DND-41 (cell line): Measurements from ENCODE around the gene ICOS.

ENCODE experiments used
- EZH2 ChIP-seq: IDR thresholded peaks from 3 replicates; pipeline ENCODE4 v1.6.1; 2012; ENCODE audit warnings: borderline replicate concordance, low read depth, mild to moderate bottlenecking, moderate library complexity, low read length, inconsistent platforms; ENCODE audit not compliant: severe bottlenecking
- TF ChIP-seq, protein P1 (sequence below): IDR thresholded peaks from 2 replicates; pipeline ENCODE4 v1.5.1; 2012; ENCODE audit warnings: borderline replicate concordance, low read length, moderate library complexity, mild to moderate bottlenecking; ENCODE audit not compliant: poor library complexity, severe bottlenecking; ENCODE audit errors: extremely low read depth

DNA sequence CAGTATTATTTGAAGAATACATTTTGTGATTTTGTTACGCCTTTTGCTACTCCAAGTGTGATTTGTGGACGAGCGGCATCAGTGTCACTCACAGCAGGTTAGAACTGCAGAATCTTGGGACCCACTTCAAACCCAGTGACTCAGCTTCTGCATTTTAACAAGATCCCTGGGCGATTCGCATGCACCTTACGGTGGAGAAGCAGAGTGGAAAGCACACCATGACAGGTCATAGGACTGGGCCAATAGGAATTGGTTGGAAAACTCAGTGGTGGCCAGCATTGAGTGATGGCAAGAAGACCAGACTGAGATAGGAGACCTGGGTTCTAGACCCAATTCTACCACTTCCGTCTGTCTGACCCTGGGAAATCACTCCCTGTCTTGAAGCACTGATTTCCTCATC, 42.7 kb upstream of the ICOS start:
- TF ChIP-seq, protein P1, sequence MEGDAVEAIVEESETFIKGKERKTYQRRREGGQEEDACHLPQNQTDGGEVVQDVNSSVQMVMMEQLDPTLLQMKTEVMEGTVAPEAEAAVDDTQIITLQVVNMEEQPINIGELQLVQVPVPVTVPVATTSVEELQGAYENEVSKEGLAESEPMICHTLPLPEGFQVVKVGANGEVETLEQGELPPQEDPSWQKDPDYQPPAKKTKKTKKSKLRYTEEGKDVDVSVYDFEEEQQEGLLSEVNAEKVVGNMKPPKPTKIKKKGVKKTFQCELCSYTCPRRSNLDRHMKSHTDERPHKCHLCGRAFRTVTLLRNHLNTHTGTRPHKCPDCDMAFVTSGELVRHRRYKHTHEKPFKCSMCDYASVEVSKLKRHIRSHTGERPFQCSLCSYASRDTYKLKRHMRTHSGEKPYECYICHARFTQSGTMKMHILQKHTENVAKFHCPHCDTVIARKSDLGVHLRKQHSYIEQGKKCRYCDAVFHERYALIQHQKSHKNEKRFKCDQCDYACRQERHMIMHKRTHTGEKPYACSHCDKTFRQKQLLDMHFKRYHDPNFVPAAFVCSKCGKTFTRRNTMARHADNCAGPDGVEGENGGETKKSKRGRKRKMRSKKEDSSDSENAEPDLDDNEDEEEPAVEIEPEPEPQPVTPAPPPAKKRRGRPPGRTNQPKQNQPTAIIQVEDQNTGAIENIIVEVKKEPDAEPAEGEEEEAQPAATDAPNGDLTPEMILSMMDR: no peak
- TF ChIP-seq EZH2: no peak
